ENCODE data around the gene SPHKAP.

DNA sequence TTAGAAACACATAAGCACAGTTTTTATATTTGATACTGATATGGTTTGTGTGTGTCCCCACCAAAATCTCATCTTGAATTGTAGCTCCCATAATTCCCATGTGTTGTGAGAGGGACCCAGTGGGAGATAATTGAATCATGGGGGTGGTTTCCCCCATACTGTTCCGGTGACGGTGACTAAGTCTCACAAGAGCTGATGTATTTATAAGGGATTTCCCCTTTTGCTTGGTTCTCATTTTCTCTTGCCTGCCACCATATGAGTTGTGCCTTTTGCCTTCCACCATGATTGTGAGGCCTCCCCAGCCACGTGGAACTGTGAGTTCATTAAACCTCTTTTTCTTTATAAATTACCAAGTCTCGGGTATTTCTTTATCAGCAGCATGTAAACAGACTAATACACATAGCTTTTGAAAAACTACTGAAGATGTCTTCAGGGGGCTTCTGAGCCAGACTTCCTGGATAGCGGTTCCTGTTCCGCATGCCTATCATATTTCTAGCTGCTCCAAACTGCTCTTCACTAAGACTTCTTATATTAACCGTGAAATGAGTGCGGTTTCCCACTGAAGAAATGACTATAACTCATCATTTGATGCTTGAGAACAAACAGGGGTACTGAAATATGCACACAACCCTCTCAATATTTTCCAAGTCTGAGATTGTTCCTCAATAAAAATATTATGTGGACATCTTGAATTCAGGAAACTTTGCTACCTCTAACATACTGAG lies 75.8 kb downstream of the SPHKAP start:
- TF ChIP-seq POLR2A (IDR thresholded peaks at IDR 0.05): no peak
- TF ChIP-seq, protein P1, sequence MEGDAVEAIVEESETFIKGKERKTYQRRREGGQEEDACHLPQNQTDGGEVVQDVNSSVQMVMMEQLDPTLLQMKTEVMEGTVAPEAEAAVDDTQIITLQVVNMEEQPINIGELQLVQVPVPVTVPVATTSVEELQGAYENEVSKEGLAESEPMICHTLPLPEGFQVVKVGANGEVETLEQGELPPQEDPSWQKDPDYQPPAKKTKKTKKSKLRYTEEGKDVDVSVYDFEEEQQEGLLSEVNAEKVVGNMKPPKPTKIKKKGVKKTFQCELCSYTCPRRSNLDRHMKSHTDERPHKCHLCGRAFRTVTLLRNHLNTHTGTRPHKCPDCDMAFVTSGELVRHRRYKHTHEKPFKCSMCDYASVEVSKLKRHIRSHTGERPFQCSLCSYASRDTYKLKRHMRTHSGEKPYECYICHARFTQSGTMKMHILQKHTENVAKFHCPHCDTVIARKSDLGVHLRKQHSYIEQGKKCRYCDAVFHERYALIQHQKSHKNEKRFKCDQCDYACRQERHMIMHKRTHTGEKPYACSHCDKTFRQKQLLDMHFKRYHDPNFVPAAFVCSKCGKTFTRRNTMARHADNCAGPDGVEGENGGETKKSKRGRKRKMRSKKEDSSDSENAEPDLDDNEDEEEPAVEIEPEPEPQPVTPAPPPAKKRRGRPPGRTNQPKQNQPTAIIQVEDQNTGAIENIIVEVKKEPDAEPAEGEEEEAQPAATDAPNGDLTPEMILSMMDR (IDR thresholded peaks at IDR 0.05): no peak

All from testis (tissue), 2 donors.